Fibroblast of peridontal ligament (primary cell): ENCODE results near the gene FURIN.
"Not testable (repeated sequence)": the region's sequence is repeated elsewhere in the genome, so short reads cannot be mapped to it uniquely, and the experiment has no call there.

ENCODE experiments used
- DNase-seq: peaks from one replicate; pipeline ENCODE4 v3.0.0-alpha.2; 2010; ENCODE audit errors: extremely low read depth

FURIN gene

DNA sequence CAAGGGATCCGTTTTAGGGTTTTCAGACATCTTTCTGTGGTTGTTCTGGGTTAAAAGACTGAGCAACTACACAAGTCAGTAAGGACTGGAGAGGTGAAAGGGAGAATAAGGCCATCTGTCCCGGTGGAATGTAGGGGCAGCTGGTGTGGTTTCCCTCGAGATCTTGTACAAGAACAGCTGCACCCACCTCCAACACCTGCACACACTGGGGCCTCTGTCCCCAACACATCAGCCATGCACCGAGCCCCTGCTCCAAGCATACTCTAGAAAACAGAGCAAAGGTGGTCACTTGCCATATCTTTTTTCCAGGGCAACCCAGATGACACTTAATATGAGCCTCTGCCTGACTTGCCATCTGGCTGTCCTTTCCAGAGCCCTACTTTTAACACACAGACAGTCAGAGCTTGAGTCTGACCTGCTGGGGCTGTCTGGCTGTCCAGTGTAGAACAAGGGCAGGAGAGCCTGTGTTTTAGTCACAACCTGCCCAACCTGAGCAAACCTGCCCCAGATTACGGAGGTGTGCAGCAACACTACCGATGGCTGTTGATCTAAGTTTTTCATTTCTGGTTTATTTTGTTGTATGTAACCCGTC lies 46.9 kb downstream of the FURIN start:
- DNase-seq, result no peak

DNA sequence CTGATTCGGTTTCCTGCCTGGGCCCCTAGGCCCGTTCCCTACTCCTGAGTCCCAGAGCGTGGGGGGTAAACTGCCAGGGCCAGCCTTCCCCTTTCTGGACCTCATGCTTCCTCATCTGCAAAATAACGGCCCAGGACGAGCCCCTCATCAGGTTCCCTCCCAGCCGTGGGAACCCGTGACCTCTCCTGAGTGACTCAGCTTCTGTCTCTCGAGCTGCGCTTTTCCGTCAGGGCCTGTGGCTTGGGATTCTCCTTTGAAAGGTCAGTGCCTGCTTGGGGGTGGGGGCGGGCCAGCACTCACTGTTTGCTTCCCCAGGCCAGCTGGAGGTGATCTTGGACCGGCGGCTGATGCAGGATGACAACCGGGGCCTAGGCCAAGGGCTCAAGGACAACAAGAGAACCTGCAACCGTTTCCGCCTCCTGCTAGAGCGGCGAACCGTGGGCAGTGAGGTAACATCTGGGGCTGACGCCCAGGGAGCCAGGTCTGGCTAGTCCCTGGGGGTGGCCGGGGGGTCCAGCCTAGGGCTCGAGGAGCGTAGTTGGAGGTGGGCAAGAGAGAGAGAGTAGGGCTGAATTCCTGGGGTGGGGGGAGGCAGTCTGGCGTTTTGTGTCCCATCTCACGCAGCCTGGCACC lies 47.5 kb downstream of the FURIN start:
- no peak for DNase-seq

- no peak for DNase-seq
Observed at GRCh38 chr15:90916461-90916860, 48.1 kb downstream of the FURIN start.

- no peak for DNase-seq
Observed at GRCh38 chr15:90917569-90917968, 49.2 kb downstream of the FURIN start.

- DNase-seq, result no peak
Observed at GRCh38 chr15:90918034-90918788, 49.8 kb downstream of the FURIN start.

- no peak for DNase-seq
Observed at GRCh38 chr15:90918835-90919234, 50.4 kb downstream of the FURIN start.

GRCh38 chr15:90921887-90922286 lies 53.5 kb downstream of the FURIN start:
- DNase-seq, result no peak

- DNase-seq, result not testable (repeated sequence)
Observed at GRCh38 chr15:90922712-90923322, 54.4 kb downstream of the FURIN start.

DNA sequence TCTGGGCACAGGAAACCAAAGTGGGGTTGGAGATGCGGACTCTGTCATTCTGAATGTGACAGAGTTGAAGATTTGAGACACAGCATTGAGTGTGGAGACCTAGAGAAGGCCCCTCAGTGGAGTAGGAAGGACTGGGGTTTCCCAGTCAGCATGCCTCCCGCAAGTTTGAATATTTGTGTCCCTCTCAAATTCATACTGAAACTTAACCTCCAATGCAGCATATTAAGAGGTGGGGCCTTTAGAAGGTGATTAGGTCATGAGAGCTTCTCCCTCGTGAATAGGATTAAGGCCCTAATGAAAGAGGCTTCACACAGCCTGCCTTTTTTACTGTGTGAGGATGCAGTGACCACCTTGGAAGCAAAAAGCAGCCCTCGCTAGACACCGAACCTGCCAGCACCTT lies 56.0 kb downstream of the FURIN start:
- no peak for DNase-seq

GRCh38 chr15:90926766-90927165 lies 58.4 kb downstream of the FURIN start:
- DNase-seq, result not testable (repeated sequence)

GRCh38 chr15:90928106-90928505 lies 59.7 kb downstream of the FURIN start:
- not testable (repeated sequence) for DNase-seq

GRCh38 chr15:90929246-90930019 lies 61.0 kb downstream of the FURIN start:
- no peak for DNase-seq

- no peak for DNase-seq
Observed at GRCh38 chr15:90930861-90931574, 62.6 kb downstream of the FURIN start.

GRCh38 chr15:90931575-90931827 lies 63.1 kb downstream of the FURIN start:
- DNase-seq, result no peak

DNA sequence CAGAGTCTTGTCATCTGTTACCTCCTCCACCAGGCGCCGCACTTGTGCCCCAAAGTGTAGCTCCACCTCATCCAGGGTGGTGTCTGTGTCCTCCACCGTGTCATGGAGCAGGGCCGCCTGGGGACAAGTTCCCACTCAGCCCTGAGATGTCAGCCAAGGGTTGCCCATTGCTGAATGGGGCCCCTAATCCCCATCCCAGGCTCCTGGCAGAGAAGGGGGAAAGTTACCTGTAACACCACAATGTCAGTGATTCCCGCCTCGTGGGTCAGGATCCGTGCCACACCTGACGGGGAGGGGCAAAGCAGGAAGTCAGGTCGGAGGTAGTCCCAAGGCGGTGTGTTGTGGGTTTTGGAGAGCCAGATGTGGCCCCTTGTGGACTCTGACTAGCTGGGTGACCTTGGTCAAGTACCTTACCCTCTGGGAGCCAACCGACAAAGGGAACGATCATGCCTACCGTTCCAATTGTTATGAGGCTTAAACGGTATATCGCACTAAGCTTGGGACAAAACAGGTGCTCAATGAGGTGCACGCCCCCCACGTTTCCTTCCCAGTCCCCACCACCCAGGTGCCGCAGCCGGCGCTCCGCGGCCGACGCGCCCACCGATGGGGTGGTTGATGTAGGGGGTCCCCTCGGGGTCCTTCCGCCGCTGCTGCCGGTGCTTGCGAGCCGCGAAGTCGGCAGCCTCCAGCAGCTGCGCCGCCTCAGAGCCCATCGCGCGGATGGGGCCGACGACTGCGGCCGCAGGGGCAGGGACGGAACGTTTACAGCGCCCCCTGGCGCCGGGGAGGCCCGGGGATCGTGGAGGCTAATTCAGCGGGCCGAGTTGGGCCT lies 63.7 kb downstream of the FURIN start, which contains the start of gene HDDC3:
Gene HDDC3 (minus strand): TSS at position 722 of the 832 bp plus-strand sequence. CDS start 9 bp downstream, at position 713.
- DNase-seq, result peak; percentile 79

DNA sequence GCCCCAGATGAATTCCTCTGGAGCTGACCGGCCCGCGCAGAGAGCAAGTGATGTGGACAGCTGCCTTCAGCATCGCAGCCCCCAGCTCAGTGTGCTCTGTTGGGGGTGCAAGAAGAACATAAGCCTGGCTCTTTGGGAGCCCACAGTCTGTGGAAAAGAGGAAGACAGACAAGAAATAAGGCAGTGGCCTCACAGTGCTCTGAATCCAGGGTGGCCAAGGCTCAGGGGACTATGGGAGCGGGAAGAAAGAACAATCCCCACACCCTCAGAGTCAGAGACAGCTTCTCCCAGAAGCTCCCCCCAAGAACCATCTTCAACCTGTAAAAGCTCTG lies 64.2 kb downstream of the FURIN start:
- no peak for DNase-seq
